H1 (cell line): ENCODE measurements around the gene NDUFB6. TPM values are rescaled to one million over a fixed set of nuclear protein-coding genes. Genes with fewer than 3 reads are reported as not detected.
"Not testable (repeated sequence)": the region's sequence is repeated elsewhere in the genome, so short reads cannot be mapped to it uniquely, and the experiment has no call there.

Source experiments
- CTCF ChIA-PET: fragments of 300-600 bp; sonication (Branson Sonifier 250); formaldehyde crosslinking; loops from one replicate; lab custom pipeline; 2021; ENCODE audit not compliant: partially characterized antibody; lab: Charles Lee
- POLR2A ChIA-PET: fragments of 300-600 bp; sonication (Branson Sonifier 250); formaldehyde crosslinking; loops from one replicate; lab custom pipeline; 2021; ENCODE audit warnings: inconsistent platforms; ENCODE audit not compliant: partially characterized antibody; lab: Charles Lee
- DNase-seq, 2 experiments: peaks; one replicate each; pipeline versions ENCODE4 v3.0.0 to v3.0.0-alpha.2; 2010 to 2022; ENCODE audit warnings: low spot score in 2 of 2, low read depth in 1 of 2, mixed read lengths in 1 of 2
- FAIRE-seq: peaks from 2 replicates; lab custom pipeline; 2011; peaks lifted over from hg19 to GRCh38; lab: Jason Lieb, UNC
- H2AFZ ChIP-seq: 2 replicates; pipeline ENCODE4 v1.8.1; 2012; ENCODE audit warnings: low read length, inconsistent platforms
- H2AK5ac ChIP-seq: 2 replicates; pipeline ENCODE4 v1.6.1; 2013; ENCODE audit warnings: low read depth, low read length
- H2BK120ac ChIP-seq: replicated peaks from 2 replicates; pipeline ENCODE3; 2013; ENCODE audit warnings: low read depth, low read length, inconsistent platforms
- H2BK12ac ChIP-seq: 2 replicates; pipeline ENCODE4 v1.6.1; 2013; ENCODE audit warnings: low read depth, low read length
- H2BK15ac ChIP-seq: 2 replicates; pipeline ENCODE4 v1.6.1; 2013; ENCODE audit warnings: low read length
- H2BK20ac ChIP-seq: 2 replicates; pipeline ENCODE4 v1.6.1; 2013; ENCODE audit warnings: low read length
- H2BK5ac ChIP-seq: 2 replicates; pipeline ENCODE4 v1.6.1; 2013; ENCODE audit warnings: low read depth, low read length
- H3K14ac ChIP-seq: 2 replicates; pipeline ENCODE4 v1.6.1; 2013; ENCODE audit warnings: inconsistent platforms; ENCODE audit not compliant: insufficient read length
- H3K18ac ChIP-seq: 2 replicates; pipeline ENCODE4 v1.6.1; 2013; ENCODE audit warnings: low read length; ENCODE audit errors: extremely low read depth
- H3K23ac ChIP-seq: 2 replicates; pipeline ENCODE4 v1.6.1; 2013; ENCODE audit warnings: inconsistent platforms; ENCODE audit not compliant: insufficient read length
- H3K23me2 ChIP-seq: 2 replicates; pipeline ENCODE4 v1.6.1; 2013; ENCODE audit warnings: low read depth, low read length
- H3K27ac ChIP-seq: 2 replicates; pipeline ENCODE4 v1.6.1; 2011; ENCODE audit warnings: low read depth, low read length, inconsistent platforms
- H3K27me3 ChIP-seq, 4 experiments: replicated peaks in 1 of 4; 1 replicate in 1 of 4; 2 replicates in 3 of 4; pipeline versions ENCODE4 v1.6.1 to v1.8.1; 2011 to 2013; ENCODE audit warnings: low read length in 3 of 4, mild to moderate bottlenecking in 3 of 4, inconsistent platforms in 2 of 4, mixed read lengths in 2 of 4, moderate library complexity in 1 of 4; ENCODE audit not compliant: control insufficient read depth in 3 of 4, insufficient read depth in 3 of 4; ENCODE audit errors: extremely low read depth in 1 of 4
- H3K36me3 ChIP-seq, 4 experiments: 2 replicates each; pipeline versions ENCODE4 v1.6.1 to v1.8.1; 2011 to 2013; ENCODE audit warnings: mild to moderate bottlenecking in 4 of 4, low read length in 3 of 4, moderate library complexity in 2 of 4, control low read depth in 1 of 4, inconsistent platforms in 1 of 4; ENCODE audit not compliant: insufficient read depth in 4 of 4, control insufficient read depth in 2 of 4
- H3K4ac ChIP-seq: replicated peaks from 2 replicates; pipeline ENCODE3; 2013; ENCODE audit warnings: low read length, low read depth, mixed read lengths, inconsistent platforms; ENCODE audit not compliant: insufficient read length
- H3K4me1 ChIP-seq, 4 experiments: replicated peaks in 1 of 4; 1 replicate in 1 of 4; 2 replicates in 3 of 4; pipeline versions ENCODE4 v1.6.1 to v1.8.1; 2011 to 2013; ENCODE audit warnings: low read length in 3 of 4, inconsistent platforms in 2 of 4, mixed read lengths in 1 of 4; ENCODE audit not compliant: insufficient read depth in 4 of 4, control insufficient read depth in 3 of 4
- H3K4me2 ChIP-seq, 2 experiments: 2 replicates each; pipeline versions ENCODE4 v1.6.1 to v1.8.1; 2011 to 2013; ENCODE audit warnings: low read depth in 2 of 2, low read length in 2 of 2, control low read depth in 1 of 2, inconsistent platforms in 1 of 2, mild to moderate bottlenecking in 1 of 2; ENCODE audit not compliant: insufficient read depth in 1 of 2
- H3K4me3 ChIP-seq, 4 experiments: fragments of 200-600, 300-600 bp in 1 of 4; sonication (generic), shearing (Covaris generic), sonication (Bioruptor Twin) in 1 of 4; 2 replicates each; pipeline versions ENCODE4 v1.5.1 to v1.8.1; 2011 to 2016; ENCODE audit warnings: low read length in 4 of 4, low read depth in 3 of 4, control low read depth in 2 of 4, inconsistent platforms in 2 of 4, mild to moderate bottlenecking in 2 of 4, mixed read lengths in 1 of 4, moderate library complexity in 1 of 4; ENCODE audit not compliant: insufficient read depth in 2 of 4; ENCODE audit errors: extremely low read depth in 1 of 4
- H3K56ac ChIP-seq: replicated peaks from 2 replicates; pipeline ENCODE3; 2013; ENCODE audit warnings: low read depth, mild to moderate bottlenecking, mixed read lengths, low read length, inconsistent platforms; ENCODE audit not compliant: insufficient read length
- H3K79me1 ChIP-seq: 2 replicates; pipeline ENCODE4 v1.6.1; 2013; ENCODE audit warnings: low read depth, low read length, control low read depth
- H3K79me2 ChIP-seq, 2 experiments: 2 replicates each; pipeline versions ENCODE4 v1.6.1 to v1.8.1; 2012 to 2013; ENCODE audit warnings: low read length in 2 of 2, mild to moderate bottlenecking in 2 of 2, inconsistent platforms in 1 of 2; ENCODE audit not compliant: insufficient read depth in 2 of 2, control insufficient read depth in 1 of 2
- H3K9ac ChIP-seq, 4 experiments: replicated peaks in 1 of 4; 1 replicate in 1 of 4; 2 replicates in 3 of 4; pipeline versions ENCODE4 v1.6.1 to v1.8.1; 2011 to 2013; ENCODE audit warnings: low read depth in 3 of 4, low read length in 3 of 4, control low read depth in 2 of 4, mild to moderate bottlenecking in 2 of 4, moderate library complexity in 2 of 4, inconsistent platforms in 1 of 4; ENCODE audit errors: extremely low read depth in 1 of 4
- H3K9me3 ChIP-seq, 2 experiments: 2 replicates each; pipeline versions ENCODE4 v1.6.1 to v1.8.1; 2012 to 2013; ENCODE audit warnings: mild to moderate bottlenecking in 2 of 2, moderate library complexity in 2 of 2, control low read depth in 1 of 2, inconsistent platforms in 1 of 2, low read depth in 1 of 2, low read length in 1 of 2, mixed read lengths in 1 of 2; ENCODE audit not compliant: insufficient read depth in 2 of 2
- H4K20me1 ChIP-seq, 2 experiments: replicated peaks in 1 of 2; 2 replicates each; pipeline versions ENCODE3 to v1.8.1; 2011 to 2013; ENCODE audit warnings: inconsistent platforms in 2 of 2, low read length in 2 of 2, mild to moderate bottlenecking in 1 of 2; ENCODE audit not compliant: insufficient read depth in 2 of 2, control insufficient read depth in 1 of 2
- H4K5ac ChIP-seq: 2 replicates; pipeline ENCODE4 v1.6.1; 2013; ENCODE audit warnings: low read length, low read depth, mixed read lengths, inconsistent platforms; ENCODE audit not compliant: insufficient read length
- H4K8ac ChIP-seq: 2 replicates; pipeline ENCODE4 v1.8.0; 2013; ENCODE audit warnings: mild to moderate bottlenecking, moderate library complexity, low read length, inconsistent platforms; ENCODE audit not compliant: insufficient read depth; ENCODE audit errors: extremely low read depth
- H4K91ac ChIP-seq: replicated peaks from 2 replicates; pipeline ENCODE3; 2013; ENCODE audit warnings: low read length, mixed read lengths, inconsistent platforms; ENCODE audit not compliant: insufficient read length
- WGBS, 2 experiments: shearing (Covaris generic) in 1 of 2; methylation state at CpG; one replicate each; pipeline versions ENCODE4 v1.1.6 to v1.1.7; 2013 to 2015; ENCODE audit warnings: low lambda C conversion rate in 2 of 2, mixed read lengths in 2 of 2, inconsistent platforms in 1 of 2, low coverage in 1 of 2, missing lambda C conversion rate in 1 of 2; ENCODE audit not compliant: insufficient replicate concordance in 2 of 2, insufficient coverage in 1 of 2, insufficient read length in 1 of 2; ENCODE audit errors: extremely low coverage in 1 of 2, missing lambda C conversion rate in 1 of 2; 5-methylcytosine and 5-hydroxymethylcytosine counted together
- polyA plus RNA-seq, 7 experiments: library from polyadenylated mRNA; depleted of rRNA in 3 of 7; stranded (reverse) in 5 of 7; unstranded in 2 of 7; fragments of >200 nt in 5 of 7; fragments of 200-250 nt in 2 of 7; gene quantifications; 1 replicate in 5 of 7; 2 replicates in 1 of 7; 4 replicates in 1 of 7; pipeline versions ENCODE4 v1.2.1 to v1.2.3, GENCODE V29; 2011 to 2013; ENCODE audit warnings: missing spikeins in 2 of 7, mixed read lengths in 2 of 7
- total RNA-seq: library from RNA; stranded (reverse); fragmentation: NEBNext Ultra II Directional; extraction: Animal tissue kit (Norgen Biotek cat#: 25700); gene quantifications from 2 replicates; pipeline ENCODE4 v1.2.1, GENCODE V29; 2021

Gene NDUFB6
- total and polyA plus RNA-seq, 2 of the 8 experiments (the other 6 are each of a cell fraction or from before 2014, with no cell fraction given) = 55.8 to 61.4 TPM

GRCh38 chr9:32548213-32548612, 24.7 kb downstream of the NDUFB6 start:
- H4K91ac ChIP-seq, H4K5ac ChIP-seq, POLR2A ChIA-PET, H3K9ac ChIP-seq, FAIRE-seq, H3K4me1 ChIP-seq, H4K8ac ChIP-seq, H3K27ac ChIP-seq, H3K79me1 ChIP-seq, H3K56ac ChIP-seq, H3K9me3 ChIP-seq, H2BK5ac ChIP-seq, H3K4me2 ChIP-seq, H3K14ac ChIP-seq, H2BK15ac ChIP-seq, H3K4ac ChIP-seq, H3K23me2 ChIP-seq, H3K27me3 ChIP-seq, H2BK12ac ChIP-seq, H2BK20ac ChIP-seq, H2AFZ ChIP-seq, DNase-seq, H2AK5ac ChIP-seq, H3K18ac ChIP-seq, H3K4me3 ChIP-seq, H2BK120ac ChIP-seq, H3K23ac ChIP-seq: not testable (repeated sequence)
- CTCF ChIA-PET = interaction anchor here (0.9 to 3.8 kb wide), 7 partner anchors 10 to 170 kb away, joined by 3 to 18 read pairs (median 3); partner anchors contain the start of gene RIGI
- H3K36me3 ChIP-seq = peaks cover 2 to 15% (median 7%) of the 10 kb centered on the region in 4 experiments; a peak in 6 of 8 replicates
- 96% methylated on average over 20 of the region's 20 CpGs; no CpG with 5 or more reads in 1 of the 2 experiments for WGBS, 2 experiments
- H4K20me1 ChIP-seq = peaks cover 13 to 19% of the 10 kb centered on the region in 2 experiments
- H3K79me2 ChIP-seq = peaks cover 41 to 85% of the 10 kb centered on the region in 2 experiments
